Thyroid gland (tissue), 4 donors: Measurements from ENCODE around the gene CCDC24. TPM values are rescaled to one million over a fixed set of nuclear protein-coding genes. Genes with fewer than 3 reads are reported as not detected.

Experiments
- DNase-seq, 2 donors: peaks; one replicate each; pipeline ENCODE4 v3.0.0-alpha.2; 2019
- H3K27ac ChIP-seq, 3 donors: fragments of 200-600 bp; sonication (generic); 1 replicate in 2 of 3; 2 replicates in 1 of 3; pipeline ENCODE4 v1.5.1; 2016 to 2019; ENCODE audit warnings: mild to moderate bottlenecking in 1 of 3, moderate library complexity in 1 of 3
- H3K27me3 ChIP-seq: fragments of 200-600 bp; sonication (generic); one replicate; pipeline ENCODE4 v1.5.1; 2019
- H3K36me3 ChIP-seq, 2 donors: fragments of 200-600 bp; sonication (generic); one replicate each; pipeline ENCODE4 v1.5.1; 2016 to 2019
- H3K4me1 ChIP-seq, 2 donors: fragments of 200-600 bp; sonication (generic); one replicate each; pipeline ENCODE4 v1.5.1; 2017 to 2019
- H3K4me3 ChIP-seq, 3 donors: fragments of 200-600 bp; sonication (generic); replicated peaks in 1 of 3; 1 replicate in 2 of 3; 2 replicates in 1 of 3; pipeline ENCODE4 v1.5.1; 2016; ENCODE audit warnings: mild to moderate bottlenecking in 1 of 3
- H3K9me3 ChIP-seq: fragments of 200-600 bp; sonication (generic); one replicate; pipeline ENCODE4 v1.5.1; 2017
- POLR2A ChIP-seq, 2 donors: fragments of 450-650 bp; IDR thresholded peaks; one replicate each; pipeline ENCODE4 v1.6.1; 2017; ENCODE audit warnings: antibody characterized with exemption in 2 of 2, mild to moderate bottlenecking in 2 of 2, moderate library complexity in 1 of 2
- WGBS, 2 donors: methylation state at CpG; one replicate each; pipeline ENCODE4 v1.1.5; 2017; 5-methylcytosine and 5-hydroxymethylcytosine counted together
- intact Hi-C: fragments of 100-400 bp; cut with DNase I; formaldehyde crosslinking; loops from one replicate; pipeline ENCODE4 v1.15.1; 2023
- total RNA-seq, 4 donors: library from RNA; depleted of rRNA; stranded (reverse); fragments of >200 nt; gene quantifications; one replicate each; pipeline ENCODE4 v1.2.3, GENCODE V29; 2016
- TF ChIP-seq, protein P1 (sequence below), 6 experiments: fragments of 200-600 bp in 3 of 6; fragments of 450-650 bp in 3 of 6; sonication (generic) in 3 of 6; IDR thresholded peaks; one replicate each; pipeline ENCODE4 v1.5.1; 2016 to 2019; ENCODE audit warnings: antibody characterized with exemption in 6 of 6, mild to moderate bottlenecking in 2 of 6, inconsistent platforms in 1 of 6, moderate library complexity in 1 of 6

CCDC24 gene
- total RNA-seq, 4 donors from 2014 or later = 8.0 to 25.4 (median 11.7) TPM

DNA sequence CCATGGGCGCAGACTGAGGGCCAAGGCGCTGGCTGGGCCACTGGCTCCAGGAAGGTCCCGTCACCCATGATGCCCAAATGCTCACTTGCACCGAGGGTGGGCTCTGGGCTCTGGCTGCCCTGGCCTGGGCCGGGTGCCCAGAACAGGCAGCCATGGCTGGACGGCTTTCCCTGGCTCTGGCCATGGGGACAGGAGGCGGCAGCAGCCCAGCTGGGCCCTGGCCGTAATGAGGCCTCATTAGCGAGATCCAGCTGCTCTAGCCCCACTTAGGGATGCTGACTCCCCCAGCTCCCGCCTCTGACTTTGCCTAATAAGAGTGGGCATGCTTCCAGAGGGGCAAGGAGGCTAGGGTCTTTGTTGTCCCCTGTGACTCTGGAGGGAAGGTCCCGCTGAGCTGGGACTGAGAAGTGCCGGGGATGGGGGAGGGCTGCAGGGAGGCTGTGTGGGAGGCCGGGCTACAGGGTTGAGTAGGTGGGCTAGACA lies 28.1 kb downstream of the CCDC24 start:
- H3K27me3 ChIP-seq = no peaks in the 10 kb centered on the region
- 86 to 90% methylated on average over 6 to 13 of the region's 13 CpGs for WGBS, 2 donors
- no peak overlapping the region for H3K27ac ChIP-seq
- TF ChIP-seq, protein P1, sequence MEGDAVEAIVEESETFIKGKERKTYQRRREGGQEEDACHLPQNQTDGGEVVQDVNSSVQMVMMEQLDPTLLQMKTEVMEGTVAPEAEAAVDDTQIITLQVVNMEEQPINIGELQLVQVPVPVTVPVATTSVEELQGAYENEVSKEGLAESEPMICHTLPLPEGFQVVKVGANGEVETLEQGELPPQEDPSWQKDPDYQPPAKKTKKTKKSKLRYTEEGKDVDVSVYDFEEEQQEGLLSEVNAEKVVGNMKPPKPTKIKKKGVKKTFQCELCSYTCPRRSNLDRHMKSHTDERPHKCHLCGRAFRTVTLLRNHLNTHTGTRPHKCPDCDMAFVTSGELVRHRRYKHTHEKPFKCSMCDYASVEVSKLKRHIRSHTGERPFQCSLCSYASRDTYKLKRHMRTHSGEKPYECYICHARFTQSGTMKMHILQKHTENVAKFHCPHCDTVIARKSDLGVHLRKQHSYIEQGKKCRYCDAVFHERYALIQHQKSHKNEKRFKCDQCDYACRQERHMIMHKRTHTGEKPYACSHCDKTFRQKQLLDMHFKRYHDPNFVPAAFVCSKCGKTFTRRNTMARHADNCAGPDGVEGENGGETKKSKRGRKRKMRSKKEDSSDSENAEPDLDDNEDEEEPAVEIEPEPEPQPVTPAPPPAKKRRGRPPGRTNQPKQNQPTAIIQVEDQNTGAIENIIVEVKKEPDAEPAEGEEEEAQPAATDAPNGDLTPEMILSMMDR (IDR thresholded peaks at IDR 0.05) = no peak
- TF ChIP-seq POLR2A (IDR thresholded peaks at IDR 0.05) = no peak
- no peak overlapping the region for H3K4me3 ChIP-seq
- no peaks in the 10 kb centered on the region for H3K36me3 ChIP-seq
- intact Hi-C loops = no loop called here
- H3K4me1 ChIP-seq = no peaks in the 10 kb centered on the region
- no peak for DNase-seq
- no peaks in the 10 kb centered on the region for H3K9me3 ChIP-seq

DNA sequence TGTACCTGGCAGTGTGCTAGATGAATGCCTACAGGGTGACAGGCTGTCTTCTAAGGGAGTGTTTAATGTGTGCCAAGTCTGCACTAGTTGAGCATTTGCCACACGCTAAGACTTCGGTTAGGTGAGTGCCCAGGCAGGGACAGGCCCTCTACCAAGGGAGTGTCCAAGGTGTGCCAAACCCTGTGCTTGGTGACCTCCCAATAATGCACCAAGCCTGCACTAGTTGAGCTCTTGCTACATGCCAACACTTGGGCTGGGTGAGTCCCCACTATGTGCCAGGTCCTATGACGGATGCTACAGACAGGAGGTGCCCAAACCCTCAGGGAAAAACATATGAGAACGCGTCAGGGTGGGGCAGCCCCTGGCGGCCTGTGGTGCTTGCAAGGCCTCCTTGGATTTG lies 29.1 kb downstream of the CCDC24 start:
- WGBS, 2 donors = 50 to 92% methylated on average over 2 to 6 of the region's 6 CpGs
- Histone ChIP-seq H3K9me3 (no peaks in the 10 kb centered on the region), H3K27ac (no peak overlapping the region)

DNA sequence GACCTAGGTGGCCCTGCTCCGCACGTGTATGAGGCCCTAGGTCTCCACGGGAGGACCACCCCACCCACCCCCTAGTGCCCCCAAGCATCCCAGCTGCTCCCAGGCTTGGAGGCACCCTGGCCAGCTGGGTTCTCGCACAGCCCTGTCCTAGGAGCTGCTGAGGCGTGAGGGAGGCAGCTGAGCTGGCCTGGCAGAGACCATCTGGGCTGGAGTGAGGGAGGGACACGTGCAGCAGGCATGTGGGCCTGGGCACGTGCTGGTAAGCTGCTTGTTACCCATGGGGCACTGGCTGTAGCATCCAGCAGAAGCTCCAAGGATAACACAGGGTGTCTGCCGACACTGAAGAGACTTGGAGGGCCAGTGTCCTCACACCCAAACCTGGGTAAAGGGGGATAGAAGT lies 29.8 kb downstream of the CCDC24 start:
- WGBS, 2 donors = 82 to 97% methylated on average over 4 of the region's 8 CpGs

More for the DNA sequence above, 29.1 kb downstream of the CCDC24 start:
- Histone ChIP-seq H3K4me3 (no peak overlapping the region), H3K4me1 (no peaks in the 10 kb centered on the region), H3K27me3 (no peaks in the 10 kb centered on the region), H3K36me3 (no peaks in the 10 kb centered on the region)
- no peak for DNase-seq
- no peak for TF ChIP-seq POLR2A (IDR thresholded peaks at IDR 0.05)
- TF ChIP-seq, protein P1 (IDR thresholded peaks at IDR 0.05) = no peak
- intact Hi-C loops = no loop called here

DNA sequence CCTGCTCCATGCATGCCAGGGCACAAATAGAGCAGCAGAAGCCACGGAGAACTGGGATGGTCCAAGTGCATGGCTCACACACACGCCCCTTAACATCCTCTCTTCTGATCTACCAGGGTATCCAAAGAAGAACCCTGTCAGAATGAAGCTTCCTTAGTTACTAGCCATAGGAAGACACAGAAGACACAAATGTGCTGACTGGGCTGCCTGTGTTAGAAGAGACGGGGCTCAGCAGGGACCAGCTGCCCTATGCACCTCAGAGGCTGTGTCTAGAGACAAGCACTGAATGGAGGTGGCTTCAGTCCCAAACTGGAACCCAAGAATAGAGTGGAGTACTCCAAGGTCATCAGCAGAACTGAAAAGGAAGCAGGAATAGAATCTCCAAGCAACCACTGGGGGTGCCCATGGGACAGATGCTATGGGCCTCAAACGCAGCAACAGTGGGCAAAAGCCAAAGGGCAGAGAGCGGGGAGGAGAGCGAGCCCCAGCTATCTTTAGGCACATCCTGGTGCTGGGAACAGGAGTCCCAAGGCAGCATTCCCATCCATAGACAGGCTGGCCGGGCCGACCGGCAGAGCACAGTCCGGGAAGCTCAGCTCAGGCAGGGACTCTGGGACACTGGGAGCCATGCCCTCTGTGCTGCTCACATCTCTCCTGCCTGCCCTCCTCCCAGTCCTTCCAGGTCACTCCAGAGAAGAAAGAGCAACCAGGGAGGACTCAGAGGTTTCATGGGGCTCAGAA lies 30.4 kb downstream of the CCDC24 start:
- WGBS, 2 donors = 86 to 93% methylated on average over 6 to 10 of the region's 10 CpGs
- no peak for DNase-seq
- intact Hi-C loops = no loop called here

More for the DNA sequence above, 29.8 kb downstream of the CCDC24 start:
- H3K27ac ChIP-seq = no peak overlapping the region
- DNase-seq = no peak
- no peaks in the 10 kb centered on the region for H3K9me3 ChIP-seq
- intact Hi-C loops = no loop called here
- H3K4me1 ChIP-seq = no peaks in the 10 kb centered on the region
- TF ChIP-seq, protein P1 (IDR thresholded peaks at IDR 0.05) = no peak
- TF ChIP-seq POLR2A (IDR thresholded peaks at IDR 0.05) = no peak
- no peaks in the 10 kb centered on the region for H3K27me3 ChIP-seq
- no peak overlapping the region for H3K4me3 ChIP-seq
- no peaks in the 10 kb centered on the region for H3K36me3 ChIP-seq

More for the DNA sequence above, 30.4 kb downstream of the CCDC24 start:
- H3K9me3 ChIP-seq = no peaks in the 10 kb centered on the region
- no peaks in the 10 kb centered on the region for H3K4me1 ChIP-seq
- H3K36me3 ChIP-seq = no peaks in the 10 kb centered on the region
- no peaks in the 10 kb centered on the region for H3K27me3 ChIP-seq
- TF ChIP-seq POLR2A (IDR thresholded peaks at IDR 0.05) = no peak
- TF ChIP-seq, protein P1 (IDR thresholded peaks at IDR 0.05) = no peak
- H3K4me3 ChIP-seq = no peak overlapping the region
- H3K27ac ChIP-seq = no peak overlapping the region
